Subcutaneous adipose tissue (tissue), 4 donors: Measurements from ENCODE around the gene CAMKK1. TPM values are rescaled to one million over a fixed set of nuclear protein-coding genes. Genes with fewer than 3 reads are reported as not detected.

Experiments used
- CTCF ChIP-seq: fragments of 450-650 bp; IDR thresholded peaks from one replicate; pipeline ENCODE4 v1.5.1; 2016; ENCODE audit warnings: low read depth, mild to moderate bottlenecking, control low read depth, antibody characterized with exemption, moderate library complexity
- total RNA-seq, 4 donors: library from RNA; depleted of rRNA; stranded (reverse); fragments of >200 nt; gene quantifications; one replicate each; pipeline ENCODE4 v1.1.0, GENCODE V29; 2016

CAMKK1 gene
- total RNA-seq = 1 to 10 TPM; 3.2 to 6.6 (median 3.8) TPM

- TF ChIP-seq CTCF = no peak
These were observed at the start of gene CAMKK1 for GRCh38 chr17:3893003-3893719. Gene CAMKK1 (minus strand): TSS chr17:3893053. CDS start chr17:3885687, 7,366 bp downstream.

GRCh38 chr17:3940965-3941698 is 48.3 kb upstream of the CAMKK1 start:
- no peak for TF ChIP-seq CTCF

- no peak for TF ChIP-seq CTCF
These were observed 44.5 kb upstream of the CAMKK1 start for GRCh38 chr17:3937359-3937758.

GRCh38 chr17:3935825-3936355 is 43.0 kb upstream of the CAMKK1 start:
- TF ChIP-seq CTCF = no peak

GRCh38 chr17:3935140-3935542 is 42.3 kb upstream of the CAMKK1 start:
- no peak for TF ChIP-seq CTCF

- no peak for TF ChIP-seq CTCF
These were observed 36.9 kb upstream of the CAMKK1 start for GRCh38 chr17:3929764-3930163.

- no peak for TF ChIP-seq CTCF
These were observed 36.3 kb upstream of the CAMKK1 start for GRCh38 chr17:3929181-3929580.
